GM23248 (cell line): Measurements from ENCODE around the gene ZNF470. TPM values are rescaled to one million over a fixed set of nuclear protein-coding genes. Genes with fewer than 3 reads are reported as not detected.
A peak's percentile ranks its signal among the peaks of the same experiment; 100 is the strongest.

ENCODE experiments used
- DNase-seq: peaks from one replicate; pipeline ENCODE4 v3.0.0-alpha.2; 2015
- H2AFZ ChIP-seq: fragments of 200-600 bp; sonication (generic); 2 replicates; pipeline ENCODE4 v1.6.1; 2016; ENCODE audit warnings: antibody characterized with exemption
- H3F3A ChIP-seq: fragments of 200-600 bp; sonication (generic); 2 replicates; pipeline ENCODE4 v1.6.1; 2016; ENCODE audit warnings: mild to moderate bottlenecking, antibody characterized with exemption, mixed run types; ENCODE audit not compliant: insufficient read depth
- H3K27ac ChIP-seq: fragments of 200-600 bp; sonication (generic); 2 replicates; pipeline ENCODE4 v1.5.1; 2016; ENCODE audit warnings: mild to moderate bottlenecking
- H3K27me3 ChIP-seq: fragments of 200-600 bp; sonication (generic); replicated peaks from 2 replicates; pipeline ENCODE4 v1.6.1; 2016; ENCODE audit warnings: mild to moderate bottlenecking; ENCODE audit not compliant: insufficient read depth
- H3K36me3 ChIP-seq: fragments of 200-600 bp; sonication (generic); 2 replicates; pipeline ENCODE4 v1.6.1; 2016; ENCODE audit warnings: low read depth, mild to moderate bottlenecking
- H3K4me1 ChIP-seq: fragments of 200-600 bp; sonication (generic); 2 replicates; pipeline ENCODE4 v1.6.1; 2016; ENCODE audit warnings: mild to moderate bottlenecking; ENCODE audit not compliant: insufficient read depth
- H3K4me2 ChIP-seq: fragments of 200-600 bp; sonication (generic); one replicate; pipeline ENCODE4 v1.6.1; 2016; ENCODE audit warnings: mild to moderate bottlenecking; ENCODE audit not compliant: unreplicated experiment
- H3K4me3 ChIP-seq: fragments of 200-600 bp; sonication (generic); 2 replicates; pipeline ENCODE4 v1.5.1; 2016; ENCODE audit warnings: mild to moderate bottlenecking
- H3K79me2 ChIP-seq: fragments of 200-600 bp; sonication (generic); 2 replicates; pipeline ENCODE4 v1.6.1; 2016; ENCODE audit warnings: mild to moderate bottlenecking; ENCODE audit not compliant: insufficient read depth
- H3K9ac ChIP-seq: fragments of 200-600 bp; sonication (generic); 2 replicates; pipeline ENCODE4 v1.6.1; 2016; ENCODE audit warnings: mild to moderate bottlenecking
- H3K9me2 ChIP-seq: fragments of 200-600 bp; sonication (generic); 2 replicates; pipeline ENCODE4 v1.6.1; 2016; ENCODE audit warnings: mixed run types, mild to moderate bottlenecking, moderate library complexity; ENCODE audit not compliant: insufficient read depth
- H3K9me3 ChIP-seq: fragments of 200-600 bp; sonication (generic); one replicate; pipeline ENCODE4 v1.6.1; 2017; ENCODE audit warnings: low read depth
- H4K20me1 ChIP-seq: fragments of 200-600 bp; sonication (generic); 2 replicates; pipeline ENCODE4 v1.6.0; 2016; ENCODE audit not compliant: insufficient read depth
- EZH2 ChIP-seq: fragments of 200-600 bp; sonication (generic); IDR thresholded peaks from 2 replicates; pipeline ENCODE4 v1.6.1; 2018; ENCODE audit warnings: antibody characterized with exemption, mild to moderate bottlenecking; ENCODE audit not compliant: insufficient read depth, poor library complexity, severe bottlenecking
- EZH2phosphoT487 ChIP-seq: fragments of 200-600 bp; sonication (generic); IDR thresholded peaks from 2 replicates; pipeline ENCODE4 v1.6.1; 2018; ENCODE audit warnings: antibody characterized with exemption, moderate library complexity, mild to moderate bottlenecking, low read depth; ENCODE audit not compliant: insufficient read depth
- WGBS, 2 experiments: methylation state at CpG; one replicate each; pipeline ENCODE4 v1.1.6; 2015 to 2017; ENCODE audit warnings: low lambda C conversion rate in 2 of 2, low coverage in 1 of 2; ENCODE audit errors: missing lambda C conversion rate in 2 of 2; 5-methylcytosine and 5-hydroxymethylcytosine counted together
- in situ Hi-C: fragments of 300-500 bp; cut with MboI; formaldehyde crosslinking; loops from 2 replicates; pipeline ENCODE4 v1.15.0; 2020
- polyA plus RNA-seq: library from polyadenylated mRNA; unstranded; fragments of >200 nt; fragmentation: Nextera tagmentation; extraction: Ambion mirVana; gene quantifications from 2 replicates; pipeline ENCODE4 v1.2.1, GENCODE V29; 2016
- total RNA-seq: library from RNA; depleted of rRNA; stranded (reverse); fragments of >200 nt; shearing (Covaris generic); gene quantifications from 2 replicates; pipeline ENCODE4 v1.2.3, GENCODE V29; 2014; rRNA removed

ZNF470 gene
- total RNA-seq: 3.5 and 5.8 TPM in 2 replicates
- polyA plus RNA-seq: 3.4 and 3.5 TPM in 2 replicates

GRCh38 chr19:56567274-56568120, at the start of gene ZNF470:
TSS of gene ZNF470 (plus strand) at chr19:56567468. CDS start at chr19:56570312, 2,844 bp downstream.
- 4 to 5% methylated on average over 41 to 56 of the region's 66 CpGs for WGBS, 2 experiments
- TF ChIP-seq EZH2 (no peak), EZH2phosphoT487 (no peak)
- H3K4me1 ChIP-seq: no peaks in the 10 kb centered on the region
- H2AFZ ChIP-seq: peak within 1 kb of the TSS; percentile 100
- peak; percentile 98 for DNase-seq
- peak within 1 kb of the TSS; percentile 54 for H3K27ac ChIP-seq
- H3K9me2 ChIP-seq: no peaks in the 10 kb centered on the region
- H3K27me3 ChIP-seq: no peaks in the 10 kb centered on the region
- peaks cover 13% of the 10 kb centered on the region for H3K9me3 ChIP-seq
- H3K9ac ChIP-seq: peak within 1 kb of the TSS; percentile 82
- peak within 1 kb of the TSS; percentile 98 for H3K4me3 ChIP-seq
- H3K36me3 ChIP-seq: peaks cover 57% of the 10 kb centered on the region
- H3K79me2 ChIP-seq: peaks cover 22% of the 10 kb centered on the region
- no peaks in the 10 kb centered on the region for H4K20me1 ChIP-seq
- peak within 1 kb of the TSS; percentile 83 for H3K4me2 ChIP-seq
- no peaks in the 10 kb centered on the region for H3F3A ChIP-seq
- in situ Hi-C loops: no loop called here

GRCh38 chr19:56525214-56525860, 41.9 kb upstream of the ZNF470 start:
- no peak for DNase-seq
- WGBS, 2 experiments: 87 to 90% methylated on average over 4 of the region's 4 CpGs

GRCh38 chr19:56537442-56537841, 29.8 kb upstream of the ZNF470 start:
- Histone ChIP-seq H3K9me3 (no peaks in the 10 kb centered on the region), H3K79me2 (peaks cover 28% of the 10 kb centered on the region), H3K4me3 (peak overlapping the region; percentile 85; the same call in 1 of the 2 replicates), H3K4me1 (0 out of 2 replicates have a peak, but pooled peaks cover 4% of the 10 kb centered on the region), H3K36me3 (peaks cover 7% of the 10 kb centered on the region; the same call in 1 of the 2 replicates), H3K27me3 (no peaks in the 10 kb centered on the region), H3F3A (no peaks in the 10 kb centered on the region), H3K9ac (no peak overlapping the region), H4K20me1 (no peaks in the 10 kb centered on the region), H3K27ac (no peak overlapping the region), H2AFZ (peak overlapping the region; percentile 85), H3K4me2 (no peak overlapping the region), H3K9me2 (no peaks in the 10 kb centered on the region)
- no peak for DNase-seq
- in situ Hi-C loops: no loop called here
- TF ChIP-seq EZH2phosphoT487 (no peak), EZH2 (no peak)
- WGBS, 2 experiments: 86 to 100% methylated on average over 3 of the region's 3 CpGs

More at GRCh38 chr19:56525214-56525860, 41.9 kb upstream of the ZNF470 start:
- Histone ChIP-seq H3K9me2 (no peaks in the 10 kb centered on the region), H3K4me1 (no peaks in the 10 kb centered on the region), H3K9me3 (peaks cover 18% of the 10 kb centered on the region), H3K27ac (no peak overlapping the region), H2AFZ (no peak overlapping the region), H3K4me3 (no peak overlapping the region), H4K20me1 (no peaks in the 10 kb centered on the region), H3K27me3 (no peaks in the 10 kb centered on the region), H3K4me2 (no peak overlapping the region), H3K36me3 (peaks cover 48% of the 10 kb centered on the region), H3F3A (peaks cover 19% of the 10 kb centered on the region), H3K79me2 (no peaks in the 10 kb centered on the region), H3K9ac (no peak overlapping the region)
- TF ChIP-seq EZH2phosphoT487 (no peak), EZH2 (no peak)
- in situ Hi-C loops: no loop called here

DNA sequence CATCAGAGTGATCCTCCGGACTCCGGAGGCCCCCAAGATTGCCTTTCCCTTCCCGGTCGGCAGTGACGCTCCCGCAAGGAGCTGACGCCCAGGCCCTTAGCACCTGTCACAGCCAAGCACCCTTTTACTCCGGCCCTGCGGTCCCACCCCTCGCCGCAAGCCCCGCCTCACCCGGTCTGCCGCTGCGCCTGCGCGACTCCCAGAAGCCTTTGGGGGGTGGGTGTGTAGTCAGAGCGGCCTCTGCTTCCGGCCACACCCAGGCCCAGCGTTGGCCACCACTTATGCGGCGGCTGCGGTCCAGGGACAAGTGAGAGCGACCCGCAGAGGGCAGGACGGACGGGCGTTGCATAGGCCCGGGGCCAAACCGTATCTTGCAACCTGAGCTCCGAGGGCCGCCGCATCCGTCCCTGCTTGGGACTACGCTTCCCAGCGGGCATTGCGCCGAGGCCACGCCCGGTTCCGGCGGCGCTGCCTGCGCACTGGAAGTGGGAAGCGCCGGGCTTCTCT, 29.0 kb upstream of the ZNF470 start:
- no peaks in the 10 kb centered on the region for H3K9me2 ChIP-seq
- H3K27me3 ChIP-seq: no peaks in the 10 kb centered on the region
- no peaks in the 10 kb centered on the region for H3F3A ChIP-seq
- H3K9me3 ChIP-seq: no peaks in the 10 kb centered on the region
- H3K36me3 ChIP-seq: peaks cover 7% of the 10 kb centered on the region; the same call in 1 of the 2 replicates
- in situ Hi-C loops: no loop called here
- peak overlapping the region; percentile 70 for H3K9ac ChIP-seq
- H3K4me2 ChIP-seq: peak overlapping the region; percentile 54
- TF ChIP-seq EZH2phosphoT487 (no peak), EZH2 (no peak)
- no peaks in the 10 kb centered on the region for H4K20me1 ChIP-seq
- peak; percentile 95 for DNase-seq
- H3K79me2 ChIP-seq: peaks cover 33% of the 10 kb centered on the region
- H3K27ac ChIP-seq: peak overlapping the region; percentile 76
- peak overlapping the region; percentile 85 for H2AFZ ChIP-seq
- H3K4me1 ChIP-seq: 0 out of 2 replicates have a peak, but pooled peaks cover 4% of the 10 kb centered on the region
- H3K4me3 ChIP-seq: peak overlapping the region; percentile 85
- 1% methylated on average over 39 to 45 of the region's 46 CpGs for WGBS, 2 experiments
